K562 (cell line): ENCODE measurements around the gene ADIPOR2. TPM values are rescaled to one million over a fixed set of nuclear protein-coding genes. Genes with fewer than 3 reads are reported as not detected.

Experiments used
- ATAC-seq: fragments of 200-7000 bp; cut with Tn5 transposase; 3 replicates; pipeline ENCODE4 v1.9.1; 2020; ENCODE audit warnings: moderate library complexity
- BruUV-seq: library from RNA; stranded (reverse); fragments of 400-500 nt; replicated peaks from 2 replicates; lab custom pipeline; 2021; lab: Mats Ljungman, UMichigan
- CTCF ChIA-PET: fragments of 300-600 bp; formaldehyde crosslinking; extraction: SDS; loops from one replicate; lab custom pipeline; 2021; ENCODE audit warnings: low intra/inter-chr PET ratio; lab: Yijun Ruan, JAX
- POLR2A ChIA-PET: fragments of 300-600, 350-650 bp; sonication (Branson Sonifier 250); formaldehyde crosslinking; extraction: SDS; loops from one replicate; lab custom pipeline; 2021; ENCODE audit warnings: antibody characterized with exemption, inconsistent platforms; lab: Yijun Ruan, JAX
- DNase-seq, 4 experiments: peaks; one replicate each; pipeline versions ENCODE4 v3.0.0 to v3.0.0-alpha.2; 2011 to 2018; ENCODE audit warnings: low spot score in 3 of 4, mixed read lengths in 3 of 4; ENCODE audit errors: extremely low read depth in 1 of 4
- FAIRE-seq: peaks from 2 replicates; lab custom pipeline; 2011; peaks lifted over from hg19 to GRCh38; lab: Jason Lieb, UNC
- H2AFZ ChIP-seq: 2 replicates; pipeline ENCODE4 v1.6.0; 2011; ENCODE audit warnings: low read depth, low read length, control low read depth, inconsistent platforms
- H3K27ac ChIP-seq: fragments of 200-600 bp; 3 replicates; pipeline ENCODE4 v1.8.0; 2011; ENCODE audit warnings: low read depth, mild to moderate bottlenecking, control low read depth, inconsistent platforms, low read length, moderate library complexity, mixed read lengths; ENCODE audit errors: extremely low read depth
- H3K27me3 ChIP-seq, 2 experiments: fragments of 300-600 bp in 1 of 2; 2 replicates in 1 of 2; 3 replicates in 1 of 2; pipeline versions ENCODE4 v1.6.0 to v1.8.0; 2011; ENCODE audit warnings: inconsistent platforms in 2 of 2, low read length in 2 of 2, mild to moderate bottlenecking in 1 of 2, mixed read lengths in 1 of 2, moderate library complexity in 1 of 2; ENCODE audit not compliant: control insufficient read depth in 2 of 2, insufficient read depth in 2 of 2
- H3K36me3 ChIP-seq: fragments of 300-600 bp; 3 replicates; pipeline ENCODE4 v1.8.0; 2011; ENCODE audit warnings: mild to moderate bottlenecking, low read length, inconsistent platforms; ENCODE audit not compliant: control insufficient read depth, insufficient read depth
- H3K4me1 ChIP-seq, 2 experiments: fragments of 200-600 bp in 1 of 2; replicated peaks in 1 of 2; 2 replicates in 1 of 2; 3 replicates in 1 of 2; pipeline versions ENCODE4 v1.5.1 to v1.8.0; 2011; ENCODE audit warnings: inconsistent platforms in 2 of 2, low read length in 2 of 2, mild to moderate bottlenecking in 1 of 2, mixed read lengths in 1 of 2, moderate library complexity in 1 of 2; ENCODE audit not compliant: control insufficient read depth in 2 of 2, insufficient read depth in 2 of 2
- H3K4me2 ChIP-seq: 2 replicates; pipeline ENCODE4 v1.6.1; 2011; ENCODE audit warnings: low read length, control low read depth, inconsistent platforms, mixed read lengths; ENCODE audit not compliant: insufficient read depth
- H3K4me3 ChIP-seq: fragments of 200-600 bp; sonication (generic), shearing (Covaris generic); 2 replicates; pipeline ENCODE4 v1.5.1; 2016; ENCODE audit warnings: control low read depth, inconsistent platforms
- H3K79me2 ChIP-seq: fragments of 200-600 bp; 3 replicates; pipeline ENCODE4 v1.8.0; 2011; ENCODE audit warnings: low read length, inconsistent platforms; ENCODE audit not compliant: control insufficient read depth, insufficient read depth
- H3K9ac ChIP-seq, 2 experiments: 2 replicates each; pipeline versions ENCODE4 v1.6.0 to v1.6.1; 2011; ENCODE audit warnings: low read depth in 2 of 2, low read length in 2 of 2, control low read depth in 1 of 2, inconsistent platforms in 1 of 2, mild to moderate bottlenecking in 1 of 2, mixed read lengths in 1 of 2; ENCODE audit not compliant: insufficient read depth in 1 of 2
- H3K9me1 ChIP-seq: one replicate; pipeline ENCODE4 v1.6.0; 2011; ENCODE audit warnings: inconsistent platforms, mild to moderate bottlenecking, low read length, moderate library complexity; ENCODE audit not compliant: control insufficient read depth, insufficient read depth
- H3K9me3 ChIP-seq: replicated peaks from 2 replicates; pipeline ENCODE4 v1.5.1; 2011; ENCODE audit warnings: low read depth, low read length, inconsistent platforms; ENCODE audit not compliant: control insufficient read depth, insufficient read depth
- H4K20me1 ChIP-seq: replicated peaks from 2 replicates; pipeline ENCODE4 v1.6.1; 2011; ENCODE audit warnings: low read length, inconsistent platforms, mixed read lengths; ENCODE audit not compliant: control insufficient read depth, insufficient read depth
- JUNB ChIP-seq: fragments of 450-650 bp; formaldehyde crosslinking; conservative IDR thresholded peaks from 2 replicates; pipeline ENCODE4 v1.4.0; 2020; ENCODE audit warnings: mild to moderate bottlenecking
- KAT2B ChIP-seq: IDR thresholded peaks from one replicate; pipeline ENCODE4 v1.6.1; 2012; ENCODE audit warnings: low read depth, mild to moderate bottlenecking, control low read depth, inconsistent platforms, low read length, moderate library complexity
- MXD1 ChIP-seq: fragments of 250-450 bp; sonication (Bioruptor Pico); IDR thresholded peaks from 2 replicates; pipeline ENCODE4 v1.8.0; 2021; ENCODE audit warnings: borderline replicate concordance, mild to moderate bottlenecking, moderate library complexity; ENCODE audit not compliant: poor library complexity, severe bottlenecking
- NEUROD1 ChIP-seq: fragments of 150-350 bp; IDR thresholded peaks from 2 replicates; pipeline ENCODE4 v1.6.1; 2014; ENCODE audit warnings: borderline replicate concordance, low read length, low read depth; ENCODE audit not compliant: partially characterized antibody
- STAT6 ChIP-seq: sonication (generic); formaldehyde crosslinking; IDR thresholded peaks from 2 replicates; pipeline ENCODE4 v1.8.1; 2023; ENCODE audit warnings: mild to moderate bottlenecking, missing genetic modification reagents
- ZBTB5 ChIP-seq: fragments of 450-650 bp; IDR thresholded peaks from 2 replicates; pipeline ENCODE4 v1.6.1; 2017; ENCODE audit warnings: antibody characterized with exemption
- WGBS: fragments of 100-300 bp; shearing (Covaris generic); methylation state at CpG from one replicate; pipeline ENCODE4 v1.1.6; 2016; ENCODE audit warnings: low coverage, mixed read lengths; ENCODE audit not compliant: insufficient coverage; ENCODE audit errors: missing lambda C conversion rate; 5-methylcytosine and 5-hydroxymethylcytosine counted together
- in situ Hi-C: fragments of 300-500 bp; cut with MboI; formaldehyde crosslinking; loops from 4 replicates; pipeline ENCODE4 v1.15.0; 2018; ENCODE audit warnings: inconsistent platforms, mixed read lengths
- intact Hi-C: fragments of 100-400 bp; cut with micrococcal nuclease; formaldehyde crosslinking; loops from 2 replicates; pipeline ENCODE4 v1.14.2; 2022
- polyA plus RNA-seq, 8 experiments: library from polyadenylated mRNA; depleted of rRNA in 4 of 8; stranded (reverse) in 5 of 8; unstranded in 3 of 8; fragments of >200 nt; fragmentation: Nextera tagmentation in 2 of 8; fragmentation: Illumina TruSeq in 1 of 8; extraction: Ambion mirVana in 2 of 8; extraction: Trizol in 1 of 8; gene quantifications; 2 replicates each; pipeline versions ENCODE4 v1.2.1 to v1.2.3, GENCODE V29; 2011 to 2014; ENCODE audit warnings: inconsistent platforms in 1 of 8, missing spikeins in 1 of 8
- total RNA-seq, 7 experiments: library from RNA; depleted of rRNA in 6 of 7; stranded (reverse); fragments of >200 nt in 6 of 7; fragmentation: Illumina TruSeq in 2 of 7; extraction: Trizol in 2 of 7; gene quantifications; 2 replicates each; pipeline versions ENCODE4 v1.2.1 to v1.2.3, GENCODE V29; 2011 to 2021; ENCODE audit warnings: low replicate concordance in 1 of 7

The ADIPOR2 gene
- total and polyA plus RNA-seq, 9 of the 15 experiments (the other 6 are each of a cell fraction or from before 2014, with no cell fraction given) = 10.9 to 63.5 (median 46.0) TPM

GRCh38 chr12:1829306-1829900 lies 138.5 kb downstream of the ADIPOR2 start:
- Histone ChIP-seq H3K4me1 (peaks cover 0 to 18% of the 10 kb centered on the region in 2 experiments; a peak in 2 of 5 replicates), H3K27me3 (peaks cover 16 to 76% of the 10 kb centered on the region in 2 experiments; a peak in 3 of 5 replicates), H3K79me2 (no peaks in the 10 kb centered on the region), H3K36me3 (no peaks in the 10 kb centered on the region), H3K9me1 (no peaks in the 10 kb centered on the region), H4K20me1 (peaks cover 11% of the 10 kb centered on the region; the same call in 1 of the 2 replicates), H3K27ac (no peak overlapping the region), H2AFZ (no peak overlapping the region), H3K4me3 (no peak overlapping the region), H3K4me2 (no peak overlapping the region), H3K9ac (no peak overlapping the region), H3K9me3 (no peaks in the 10 kb centered on the region)
- in situ Hi-C loops (no loop called here), intact Hi-C loops (no loop called here)
- DNase-seq (no peak), FAIRE-seq (no peak), ATAC-seq (no peak)
- POLR2A ChIA-PET = no interaction called here
- CTCF ChIA-PET = no interaction called here
- BruUV-seq = no TSS peak
- WGBS = 7% methylated on average over 9 of the region's 11 CpGs
- TF ChIP-seq KAT2B (no peak), JUNB (no peak), STAT6 (no peak), NEUROD1 (no peak), MXD1 (CRISPR knock-in tag) (no peak), ZBTB5 (no peak)
